Measurements from ENCODE around the gene ALG2.
"Not testable (repeated sequence)": the region's sequence is repeated elsewhere in the genome, so short reads cannot be mapped to it uniquely, and the experiment has no call there.

ALG2 gene

GRCh38 chr9:99237849-99238248 lies 16.1 kb upstream of the ALG2 start:
- DNase-seq, result not testable (repeated sequence)

- DNase-seq, result no peak
Observed at GRCh38 chr9:99237356-99237755, 15.6 kb upstream of the ALG2 start.

GRCh38 chr9:99235926-99236634 lies 14.3 kb upstream of the ALG2 start:
- peak; percentile 67 for DNase-seq

GRCh38 chr9:99235069-99235468 lies 13.3 kb upstream of the ALG2 start:
- no peak for DNase-seq

GRCh38 chr9:99234618-99235017 lies 12.9 kb upstream of the ALG2 start:
- no peak for DNase-seq

GRCh38 chr9:99231711-99232110 lies 10.0 kb upstream of the ALG2 start:
- DNase-seq, result peak; percentile 13

- no peak for DNase-seq
Observed at GRCh38 chr9:99230206-99230605, 8.5 kb upstream of the ALG2 start.

GRCh38 chr9:99226054-99226453 lies 4.3 kb upstream of the ALG2 start:
- no peak for DNase-seq

GRCh38 chr9:99224445-99224844 lies 2.7 kb upstream of the ALG2 start:
- DNase-seq, result no peak

- DNase-seq, result peak; percentile 25
Observed at GRCh38 chr9:99222416-99223270, 901 bp upstream of the ALG2 start.

- DNase-seq, result no peak
Observed at GRCh38 chr9:99221266-99221620, 499 bp downstream of the ALG2 start.

- no peak for DNase-seq
Observed at GRCh38 chr9:99220011-99220410, 1.7 kb downstream of the ALG2 start.

- DNase-seq, result no peak
Observed at GRCh38 chr9:99216073-99216472, 5.7 kb downstream of the ALG2 start.

- no peak for DNase-seq
Observed at GRCh38 chr9:99213197-99213596, 8.5 kb downstream of the ALG2 start.

- DNase-seq, result no peak
Observed at GRCh38 chr9:99211746-99212145, 10.0 kb downstream of the ALG2 start.

- no peak for DNase-seq
Observed at GRCh38 chr9:99210572-99210971, 11.2 kb downstream of the ALG2 start.

- DNase-seq, result no peak
Observed at GRCh38 chr9:99201603-99202002, 20.1 kb downstream of the ALG2 start.

- DNase-seq, result no peak
Observed at GRCh38 chr9:99199938-99200539, 21.7 kb downstream of the ALG2 start.

- DNase-seq, result no peak
Observed at GRCh38 chr9:99197987-99198386, 23.8 kb downstream of the ALG2 start.

- no peak for DNase-seq
Observed at GRCh38 chr9:99197124-99197630, 24.6 kb downstream of the ALG2 start.

- DNase-seq, result not testable (repeated sequence)
Observed at GRCh38 chr9:99196484-99196883, 25.3 kb downstream of the ALG2 start.

- DNase-seq, result no peak
Observed at GRCh38 chr9:99193466-99193821, 28.3 kb downstream of the ALG2 start.

GRCh38 chr9:99192786-99193465 lies 28.8 kb downstream of the ALG2 start:
- DNase-seq, result no peak

All from activated CD4-positive, alpha-beta T cell treated with anti-CD3 and anti-CD28 coated beads, Interleukin-2, amount 50 U/mL, for 16 hours (primary cell).